Liver (tissue), 3 donors: Measurements from ENCODE around the gene TRPM1.

Experiments
- CTCF ChIP-seq: fragments of 150-350 bp; IDR thresholded peaks from 2 replicates; pipeline ENCODE4 v1.5.1; 2017; ENCODE audit warnings: improper control_type of control experiment, low read depth, low read length; ENCODE audit not compliant: missing input control
- GABPA ChIP-seq, 2 donors: IDR thresholded peaks in 1 of 2; conservative IDR thresholded peaks in 1 of 2; 2 replicates each; pipeline ENCODE4 v1.6.1; 2016; ENCODE audit warnings: antibody characterized with exemption in 2 of 2, mild to moderate bottlenecking in 1 of 2, moderate library complexity in 1 of 2
- RAD21 ChIP-seq, 2 donors: IDR thresholded peaks; 2 replicates each; pipeline ENCODE4 v1.6.1; 2016; ENCODE audit warnings: antibody characterized with exemption in 2 of 2, mild to moderate bottlenecking in 2 of 2
- REST ChIP-seq: IDR thresholded peaks from 2 replicates; pipeline ENCODE4 v1.6.1; 2016; ENCODE audit warnings: antibody characterized with exemption, mild to moderate bottlenecking
- SP1 ChIP-seq: IDR thresholded peaks from 2 replicates; pipeline ENCODE4 v1.6.1; 2018; ENCODE audit warnings: antibody characterized with exemption, mild to moderate bottlenecking
- YY1 ChIP-seq: IDR thresholded peaks from 2 replicates; pipeline ENCODE4 v1.6.1; 2016; ENCODE audit warnings: antibody characterized with exemption, mild to moderate bottlenecking
- donor health status: healthy.
- donor health status: healthy.

- TF ChIP-seq CTCF, result no peak
- no peak for TF ChIP-seq GABPA (IDR thresholded peaks at IDR 0.05 in 1 of 2, conservative IDR thresholded peaks at IDR 0.05 in 1 of 2)
- no peak for TF ChIP-seq RAD21 (IDR thresholded peaks at IDR 0.05)
- TF ChIP-seq YY1, result no peak
- no peak for TF ChIP-seq SP1
- TF ChIP-seq REST, result no peak
These were observed 455 bp upstream of the TRPM1 start for GRCh38 chr15:31102039-31102321.
